ENCODE data around the gene PRMT5. TPM values are rescaled to one million over a fixed set of nuclear protein-coding genes. Genes with fewer than 3 reads are reported as not detected.

Gene PRMT5
- total RNA-seq, 1 donor from 2014 or later, result 59.0 TPM

GRCh38 chr14:22895402-22895801, 33.8 kb downstream of the PRMT5 start:
- TF ChIP-seq, protein P1, sequence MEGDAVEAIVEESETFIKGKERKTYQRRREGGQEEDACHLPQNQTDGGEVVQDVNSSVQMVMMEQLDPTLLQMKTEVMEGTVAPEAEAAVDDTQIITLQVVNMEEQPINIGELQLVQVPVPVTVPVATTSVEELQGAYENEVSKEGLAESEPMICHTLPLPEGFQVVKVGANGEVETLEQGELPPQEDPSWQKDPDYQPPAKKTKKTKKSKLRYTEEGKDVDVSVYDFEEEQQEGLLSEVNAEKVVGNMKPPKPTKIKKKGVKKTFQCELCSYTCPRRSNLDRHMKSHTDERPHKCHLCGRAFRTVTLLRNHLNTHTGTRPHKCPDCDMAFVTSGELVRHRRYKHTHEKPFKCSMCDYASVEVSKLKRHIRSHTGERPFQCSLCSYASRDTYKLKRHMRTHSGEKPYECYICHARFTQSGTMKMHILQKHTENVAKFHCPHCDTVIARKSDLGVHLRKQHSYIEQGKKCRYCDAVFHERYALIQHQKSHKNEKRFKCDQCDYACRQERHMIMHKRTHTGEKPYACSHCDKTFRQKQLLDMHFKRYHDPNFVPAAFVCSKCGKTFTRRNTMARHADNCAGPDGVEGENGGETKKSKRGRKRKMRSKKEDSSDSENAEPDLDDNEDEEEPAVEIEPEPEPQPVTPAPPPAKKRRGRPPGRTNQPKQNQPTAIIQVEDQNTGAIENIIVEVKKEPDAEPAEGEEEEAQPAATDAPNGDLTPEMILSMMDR (IDR thresholded peaks at IDR 0.05; ENCODE audit: borderline replicate concordance), result no peak
- H3K9me3 ChIP-seq (replicated peaks), result no peaks in the 10 kb centered on the region
- H3K36me3 ChIP-seq, result peaks cover 1% of the 10 kb centered on the region
- intact Hi-C loops (cut with micrococcal nuclease), result no loop called here
- DNase-seq, result no peak
- no peaks in the 10 kb centered on the region for H3K27me3 ChIP-seq (ENCODE audit: low read depth)
- peaks cover 9% of the 10 kb centered on the region for H3K4me1 ChIP-seq
- no peak overlapping the region for H3K4me3 ChIP-seq
- no peak overlapping the region for H3K27ac ChIP-seq (replicated peaks)

DNA sequence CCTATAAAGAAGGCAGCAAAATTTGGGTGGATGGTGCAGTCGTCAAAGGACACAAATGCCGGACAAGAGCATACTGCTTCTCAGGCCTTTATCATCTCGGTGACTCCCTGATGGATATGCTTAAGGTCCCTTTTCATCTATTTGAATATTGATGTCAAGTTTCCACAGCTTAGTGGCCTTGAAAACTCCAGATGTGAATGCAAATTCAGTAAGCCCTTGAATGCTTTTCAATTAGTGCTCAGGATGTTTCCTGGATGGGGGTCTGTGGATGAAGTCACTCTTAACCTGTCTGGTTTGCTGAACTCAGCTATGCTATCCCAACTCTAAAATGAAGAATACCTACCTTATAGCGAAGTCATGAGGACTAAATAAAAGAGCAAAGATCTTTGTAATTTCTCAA, 35.5 kb downstream of the PRMT5 start:
- Histone ChIP-seq H3K27ac (replicated peaks) (no peak overlapping the region), H3K9me3 (replicated peaks) (no peaks in the 10 kb centered on the region), H3K4me1 (peaks cover 6% of the 10 kb centered on the region), H3K27me3 (ENCODE audit: low read depth) (no peaks in the 10 kb centered on the region), H3K4me3 (no peak overlapping the region), H3K36me3 (no peaks in the 10 kb centered on the region)
- DNase-seq, result no peak
- intact Hi-C loops (cut with micrococcal nuclease), result no loop called here
- TF ChIP-seq, protein P1 (IDR thresholded peaks at IDR 0.05; ENCODE audit: borderline replicate concordance), result no peak

DNA sequence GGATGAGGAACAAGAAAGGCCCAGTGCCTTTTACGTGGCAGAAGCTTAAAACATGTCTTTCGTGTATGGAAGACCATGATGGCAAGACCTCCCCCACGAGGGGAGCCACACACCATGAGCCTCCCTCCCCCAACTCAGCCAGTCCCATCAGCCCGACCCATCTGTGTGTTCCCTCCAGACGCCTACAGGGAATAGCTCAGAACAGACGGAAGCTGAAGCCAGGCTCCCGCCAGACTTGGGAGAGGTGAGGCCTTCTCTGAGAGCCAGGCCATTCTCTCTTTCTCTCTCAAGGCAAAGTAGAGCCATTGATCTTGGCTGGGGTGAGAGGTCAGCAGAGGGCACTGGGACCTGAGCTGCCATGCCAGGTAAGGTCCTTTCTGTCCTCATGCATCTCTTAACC, 36.7 kb downstream of the PRMT5 start:
- no peak for DNase-seq
- TF ChIP-seq, protein P1 (IDR thresholded peaks at IDR 0.05; ENCODE audit: borderline replicate concordance), result no peak
- no peaks in the 10 kb centered on the region for H3K36me3 ChIP-seq
- peaks cover 6% of the 10 kb centered on the region for H3K4me1 ChIP-seq
- no peak overlapping the region for H3K27ac ChIP-seq (replicated peaks)
- no peaks in the 10 kb centered on the region for H3K9me3 ChIP-seq (replicated peaks)
- intact Hi-C loops (cut with micrococcal nuclease), result no loop called here
- H3K27me3 ChIP-seq (ENCODE audit: low read depth), result no peaks in the 10 kb centered on the region
- no peak overlapping the region for H3K4me3 ChIP-seq

GRCh38 chr14:22890416-22890815, 38.8 kb downstream of the PRMT5 start:
- no peak overlapping the region for H3K27ac ChIP-seq (replicated peaks)
- no peak for DNase-seq
- H3K27me3 ChIP-seq (ENCODE audit: low read depth), result peaks cover 7% of the 10 kb centered on the region
- intact Hi-C loops (cut with micrococcal nuclease), result no loop called here
- peaks cover 20% of the 10 kb centered on the region for H3K4me1 ChIP-seq
- H3K4me3 ChIP-seq, result no peak overlapping the region
- no peaks in the 10 kb centered on the region for H3K36me3 ChIP-seq
- H3K9me3 ChIP-seq (replicated peaks), result no peaks in the 10 kb centered on the region
- TF ChIP-seq, protein P1 (IDR thresholded peaks at IDR 0.05; ENCODE audit: borderline replicate concordance), result no peak

DNA sequence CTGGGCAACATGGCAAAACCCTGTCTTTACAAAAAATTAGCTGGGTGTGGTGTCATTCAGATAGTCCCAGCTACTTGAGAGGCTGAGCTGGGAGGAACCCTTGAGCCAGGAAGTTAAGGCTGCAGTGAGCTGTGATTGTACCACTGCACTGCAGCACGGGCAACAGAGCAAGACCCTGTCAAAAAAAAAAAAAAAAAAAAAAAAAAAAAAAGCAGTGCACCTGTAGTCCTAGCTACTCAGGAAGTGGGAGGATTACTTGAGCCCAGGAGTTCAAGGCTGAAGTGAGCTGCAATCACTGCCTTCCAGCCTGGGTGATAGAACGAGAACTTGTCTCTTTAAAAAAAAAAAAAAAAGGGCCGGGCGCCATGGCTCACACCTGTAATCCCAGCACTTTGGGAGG, 40.5 kb downstream of the PRMT5 start:
- intact Hi-C loops (cut with micrococcal nuclease), result no loop called here
- no peak for DNase-seq
- TF ChIP-seq, protein P1 (IDR thresholded peaks at IDR 0.05; ENCODE audit: borderline replicate concordance), result no peak
- Histone ChIP-seq H3K4me3 (no peak overlapping the region), H3K36me3 (no peaks in the 10 kb centered on the region), H3K4me1 (peaks cover 20% of the 10 kb centered on the region), H3K27me3 (ENCODE audit: low read depth) (peaks cover 14% of the 10 kb centered on the region), H3K9me3 (replicated peaks) (no peaks in the 10 kb centered on the region), H3K27ac (replicated peaks) (no peak overlapping the region)

GRCh38 chr14:22887990-22888378, 41.2 kb downstream of the PRMT5 start:
- Histone ChIP-seq H3K36me3 (no peaks in the 10 kb centered on the region), H3K27me3 (ENCODE audit: low read depth) (peaks cover 19% of the 10 kb centered on the region), H3K27ac (replicated peaks) (no peak overlapping the region), H3K4me3 (peak overlapping the region; percentile 72), H3K9me3 (replicated peaks) (no peaks in the 10 kb centered on the region), H3K4me1 (peaks cover 20% of the 10 kb centered on the region)
- intact Hi-C loops (cut with micrococcal nuclease), result no loop called here
- TF ChIP-seq, protein P1 (IDR thresholded peaks at IDR 0.05; ENCODE audit: borderline replicate concordance), result no peak
- no peak for DNase-seq

All from left ventricle myocardium inferior (tissue), 1 donor.